GM12878 (cell line): ENCODE measurements around the gene TRIM45. TPM values are rescaled to one million over a fixed set of nuclear protein-coding genes. Genes with fewer than 3 reads are reported as not detected.

ENCODE experiments used
- BCL3 ChIP-seq: IDR thresholded peaks from 2 replicates; pipeline ENCODE4 v1.6.1; 2011; ENCODE audit warnings: borderline replicate concordance, low read depth, mild to moderate bottlenecking, moderate library complexity, low read length; ENCODE audit not compliant: insufficient read depth, poor library complexity, severe bottlenecking
- CUX1 ChIP-seq: IDR thresholded peaks from 2 replicates; pipeline ENCODE4 v1.6.1; 2012; ENCODE audit warnings: improper control_type of control experiment, low read depth, low read length; ENCODE audit not compliant: insufficient replicate concordance
- EED ChIP-seq: sonication (generic); IDR thresholded peaks from 2 replicates; pipeline ENCODE4 v1.6.1; 2016; ENCODE audit warnings: antibody characterized with exemption, low read depth
- ESRRA ChIP-seq: IDR thresholded peaks from 2 replicates; pipeline ENCODE4 v1.6.1; 2012; ENCODE audit warnings: mild to moderate bottlenecking, low read length, improper control_type of control experiment
- MTA2 ChIP-seq: fragments of 450-650 bp; IDR thresholded peaks from 2 replicates; pipeline ENCODE4 v1.6.1; 2016; ENCODE audit warnings: low read depth, mild to moderate bottlenecking, moderate library complexity
- RFX5 ChIP-seq: IDR thresholded peaks from 2 replicates; pipeline ENCODE4 v1.6.1; 2011; ENCODE audit warnings: low read depth, low read length, improper control_type of control experiment
- SPI1 ChIP-seq: IDR thresholded peaks from 2 replicates; pipeline ENCODE4 v1.6.1; 2011; ENCODE audit warnings: low read depth, mild to moderate bottlenecking, low read length, moderate library complexity, borderline replicate concordance; ENCODE audit not compliant: insufficient read depth
- YY1 ChIP-seq: IDR thresholded peaks from 2 replicates; pipeline ENCODE4 v1.6.1; 2011; ENCODE audit warnings: low read depth, mild to moderate bottlenecking, low read length
- polyA plus RNA-seq, 11 experiments: library from polyadenylated mRNA; depleted of rRNA in 4 of 11; unstranded in 6 of 11; stranded (reverse) in 5 of 11; fragments of >200 nt; fragmentation: Nextera tagmentation in 4 of 11; fragmentation: Illumina TruSeq in 1 of 11; extraction: Ambion mirVana in 4 of 11; extraction: Trizol in 1 of 11; gene quantifications; 1 replicate in 1 of 11; 2 replicates in 10 of 11; pipeline versions ENCODE4 v1.2.1 to v1.2.3, GENCODE V29; 2011 to 2016; ENCODE audit warnings: inconsistent platforms in 2 of 11, missing spikeins in 2 of 11, low read depth in 1 of 11
- total RNA-seq, 4 experiments: library from RNA; depleted of rRNA in 3 of 4; stranded (reverse); fragments of >200 nt in 3 of 4; fragmentation: Illumina TruSeq in 1 of 4; extraction: Trizol in 1 of 4; gene quantifications; 2 replicates each; pipeline versions ENCODE4 v1.2.1 to v1.2.3, GENCODE V29; 2013 to 2021

Gene TRIM45
- total and polyA plus RNA-seq, 10 of the 15 experiments (the other 5 are each of a cell fraction or from before 2014, with no cell fraction given): 0.31 to 0.86 (median 0.46) TPM

GRCh38 chr1:117107364-117107763, 14.2 kb downstream of the TRIM45 start (continued):
- TF ChIP-seq CUX1: no peak
- TF ChIP-seq ESRRA: no peak
- no peak for TF ChIP-seq SPI1
- TF ChIP-seq RFX5: no peak
- TF ChIP-seq BCL3: no peak
- TF ChIP-seq YY1: no peak
- no peak for TF ChIP-seq EED
- no peak for TF ChIP-seq MTA2
